Pancreas (tissue), 10 donors: ENCODE results near the gene TMEM108. TPM values are rescaled to one million over a fixed set of nuclear protein-coding genes. Genes with fewer than 3 reads are reported as not detected.

Source experiments
- ATAC-seq, 4 donors: fragments of 200-7000 bp; cut with Tn5 transposase; one replicate each; pipeline versions ENCODE4 v1.8.0 to v1.9.1; 2020; ENCODE audit warnings: mild to moderate bottlenecking in 4 of 4, moderate library complexity in 4 of 4
- DNase-seq, 6 donors: peaks; one replicate each; pipeline ENCODE4 v3.0.0-alpha.2; 2020
- FAIRE-seq: peaks from 2 replicates; lab custom pipeline; 2012; peaks lifted over from hg19 to GRCh38; lab: Jason Lieb, UNC
- H3K27ac ChIP-seq, 4 donors: fragments of 200-600 bp; sonication (generic); 1 replicate in 3 of 4; 2 replicates in 1 of 4; pipeline versions ENCODE4 v1.5.0 to v1.8.0; 2020
- H3K27me3 ChIP-seq, 4 donors: fragments of 200-600 bp; one replicate each; pipeline ENCODE4 v1.8.0; 2021
- H3K36me3 ChIP-seq, 3 donors: fragments of 200-600 bp; sonication (generic) in 1 of 3; one replicate each; pipeline versions ENCODE4 v1.5.0 to v1.8.0; 2020 to 2021
- H3K4me1 ChIP-seq, 3 donors: fragments of 200-600 bp; one replicate each; pipeline ENCODE4 v1.8.0; 2021
- H3K4me3 ChIP-seq, 4 donors: fragments of 200-600 bp; sonication (generic) in 2 of 4; one replicate each; pipeline versions ENCODE4 v1.5.0 to v1.8.0; 2020 to 2021
- H3K9me3 ChIP-seq, 4 donors: fragments of 200-600 bp; one replicate each; pipeline ENCODE4 v1.8.0; 2021
- CTCF ChIP-seq, 4 donors: fragments of 200-600 bp; sonication (generic) in 3 of 4; IDR thresholded peaks; one replicate each; pipeline versions ENCODE4 v1.5.0 to v1.8.0; 2021; ENCODE audit warnings: antibody characterized with exemption in 4 of 4
- WGBS, 2 donors: extraction: QIAGEN DNeasy Blood & Tissue Kit; methylation state at CpG; one replicate each; pipeline ENCODE4 v1.1.7; 2013; 5-methylcytosine and 5-hydroxymethylcytosine counted together
- intact Hi-C, 3 donors: fragments of 100-400 bp; cut with DNase I; formaldehyde crosslinking; loops; one replicate each; pipeline versions ENCODE4 v1.11.1 to v1.14.2; 2022
- polyA plus RNA-seq, 2 donors: library from polyadenylated mRNA; stranded (reverse); fragments of 200-250 nt; gene quantifications; one replicate each; pipeline ENCODE4 v1.2.3, GENCODE V29; 2013
- total RNA-seq, 6 donors: library from RNA; stranded (reverse); fragmentation: NEBNext Ultra II Directional in 4 of 6; extraction: Animal tissue kit (Norgen Biotek cat#: 25700) in 4 of 6; gene quantifications; one replicate each; pipeline versions ENCODE4 v1.2.1 to v1.2.4, GENCODE V29; 2021 to 2023
- donor health status: healthy with polysubstance abuse.
- donor health status: DM: no; HTN: no; CAD: no; lungs with moderate emphysema.
- donor health status: DM: no; HTN: no; CAD: no.
- donor health status: control.
- donor health status: control.
- donor health status: Bipolar disorder and iron deficiency.
- donor health status: DM: yes; HTN: yes; CAD: no.
- donor health status: DM: no; HTN: no; CAD: no.
- donor health status: DM: no; HTN: no; CAD: no.
- donor health status: DM: yes; HTN: yes; CAD: no.

TMEM108 gene
- total and polyA plus RNA-seq, 8 donors: 0.23 to 2.1 (median 0.52) TPM

- 82 to 84% methylated on average over 2 of the region's 2 CpGs for WGBS, 2 donors
- no peak for TF ChIP-seq CTCF (IDR thresholded peaks at IDR 0.05)
- Histone ChIP-seq H3K36me3 (no peaks in the 10 kb centered on the region), H3K4me3 (no peak overlapping the region), H3K9me3 (no peaks in the 10 kb centered on the region), H3K4me1 (no peaks in the 10 kb centered on the region), H3K27me3 (no peaks in the 10 kb centered on the region), H3K27ac (no peak overlapping the region)
- intact Hi-C loops: no loop called here
- ATAC-seq (no peak), DNase-seq (no peak), FAIRE-seq (no peak)
Observed at GRCh38 chr3:133191818-133192217, 153.6 kb downstream of the TMEM108 start.

DNA sequence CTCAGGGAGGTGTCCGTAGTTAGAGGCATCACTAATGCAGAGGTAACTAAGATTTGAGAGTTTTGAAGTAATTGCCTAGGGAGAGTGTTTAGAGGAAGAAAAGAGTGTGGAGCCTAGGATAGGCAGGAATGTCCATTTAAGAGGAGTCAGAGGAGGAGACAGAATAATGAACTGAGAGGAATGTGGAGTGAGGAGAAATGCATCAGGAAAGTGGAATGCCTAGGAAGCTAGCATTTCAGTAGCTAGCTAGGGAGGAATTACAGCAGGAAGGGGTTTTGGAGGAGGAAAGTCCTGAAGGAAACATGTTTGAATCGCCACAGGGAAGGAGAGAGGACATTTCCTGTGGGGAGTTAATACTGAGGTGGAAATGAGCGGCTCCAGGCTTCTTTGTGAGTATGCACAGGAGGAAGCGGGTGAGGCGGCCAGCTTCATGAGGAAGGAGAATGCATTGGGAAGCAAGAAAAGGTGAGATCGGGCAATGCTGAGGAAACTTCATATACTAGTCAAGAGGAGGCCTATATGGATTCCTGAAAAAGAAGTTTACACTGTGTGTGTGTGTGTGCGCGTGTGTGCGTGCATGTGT is 154.3 kb downstream of the TMEM108 start:
- Histone ChIP-seq H3K4me1 (no peaks in the 10 kb centered on the region), H3K36me3 (no peaks in the 10 kb centered on the region), H3K27me3 (no peaks in the 10 kb centered on the region), H3K9me3 (no peaks in the 10 kb centered on the region), H3K27ac (no peak overlapping the region), H3K4me3 (no peak overlapping the region)
- TF ChIP-seq CTCF (IDR thresholded peaks at IDR 0.05): no peak
- no peak for ATAC-seq
- 76 to 78% methylated on average over 9 of the region's 9 CpGs for WGBS, 2 donors
- no peak for FAIRE-seq
- no peak for DNase-seq
- intact Hi-C loops: no loop called here

DNA sequence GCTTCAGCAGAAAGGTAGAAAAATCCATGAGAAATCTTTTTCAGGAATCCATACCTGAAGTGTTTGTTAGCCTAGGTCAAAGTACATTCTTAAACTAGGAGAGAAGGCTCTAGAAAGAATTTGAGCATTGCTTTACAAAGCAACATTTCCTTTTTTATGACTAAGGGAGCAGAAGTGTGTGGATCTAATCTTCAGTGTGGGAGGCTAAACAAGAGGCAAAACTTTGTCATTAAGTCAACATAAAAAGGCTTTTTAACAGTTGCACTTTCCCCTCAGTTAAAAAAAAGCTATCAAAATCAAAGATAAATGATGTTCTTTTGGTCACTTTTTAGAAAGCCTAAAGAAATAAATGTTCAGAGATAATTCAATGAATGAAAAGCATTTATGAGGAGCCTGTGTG is 154.8 kb downstream of the TMEM108 start:
- no peak for DNase-seq
- intact Hi-C loops: no loop called here

DNA sequence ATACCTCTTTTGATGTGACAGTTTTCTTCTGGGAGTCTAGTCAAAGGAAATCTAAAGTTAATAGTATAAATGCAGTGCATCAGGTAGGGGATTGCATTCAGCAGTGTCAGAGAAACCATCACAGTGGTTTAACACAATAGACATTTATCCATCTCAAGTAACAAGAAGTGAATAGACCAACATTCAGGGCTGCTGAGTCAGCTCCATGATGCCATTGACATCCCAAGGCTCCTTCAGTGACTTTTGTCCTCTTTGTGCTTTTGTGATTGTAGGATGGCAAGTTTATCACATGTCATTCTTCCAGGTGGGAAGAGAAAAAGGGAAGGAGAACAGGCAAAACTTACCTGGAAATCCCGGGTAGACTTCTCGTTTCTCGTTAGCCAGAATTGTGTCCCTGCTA is 158.3 kb downstream of the TMEM108 start:
- TF ChIP-seq CTCF (IDR thresholded peaks at IDR 0.05): no peak
- Histone ChIP-seq H3K27ac (no peak overlapping the region), H3K4me1 (no peaks in the 10 kb centered on the region), H3K4me3 (no peak overlapping the region), H3K27me3 (no peaks in the 10 kb centered on the region), H3K36me3 (no peaks in the 10 kb centered on the region), H3K9me3 (no peaks in the 10 kb centered on the region)
- ATAC-seq (no peak), DNase-seq (no peak), FAIRE-seq (no peak)
- intact Hi-C loops: no loop called here
- 77 to 89% methylated on average over 3 of the region's 3 CpGs for WGBS, 2 donors

More for the DNA sequence above, 154.8 kb downstream of the TMEM108 start:
- H3K4me3 ChIP-seq: no peak overlapping the region
- no peaks in the 10 kb centered on the region for H3K4me1 ChIP-seq
- H3K9me3 ChIP-seq: no peaks in the 10 kb centered on the region
- ATAC-seq (no peak), FAIRE-seq (no peak)
- no peak for TF ChIP-seq CTCF (IDR thresholded peaks at IDR 0.05)
- H3K36me3 ChIP-seq: no peaks in the 10 kb centered on the region
- no peak overlapping the region for H3K27ac ChIP-seq
- no peaks in the 10 kb centered on the region for H3K27me3 ChIP-seq

DNA sequence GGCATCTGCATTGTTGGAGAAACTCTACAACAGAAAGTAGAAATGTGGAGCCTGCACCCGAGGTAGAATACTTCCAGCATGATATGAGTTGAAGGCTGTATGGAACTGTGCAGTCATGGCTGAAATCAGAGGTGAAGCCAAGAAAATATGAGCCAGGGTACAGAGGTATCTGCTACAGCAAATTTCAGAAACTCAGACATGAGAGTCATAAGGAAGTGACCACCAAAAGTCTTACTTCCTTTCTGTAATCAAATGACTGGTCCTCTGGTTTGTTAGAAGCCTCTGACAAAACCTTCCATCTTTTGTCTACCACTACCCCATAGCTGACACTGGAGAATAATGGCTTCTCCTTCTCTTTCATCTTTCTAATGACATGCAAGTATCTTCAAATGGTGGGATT is 159.4 kb downstream of the TMEM108 start:
- 61 to 66% methylated on average over 1 of the region's 1 CpG for WGBS, 2 donors
- no peak for ATAC-seq
- no peak for FAIRE-seq

More for the DNA sequence above, 159.4 kb downstream of the TMEM108 start:
- Histone ChIP-seq H3K4me1 (no peaks in the 10 kb centered on the region), H3K27me3 (no peaks in the 10 kb centered on the region), H3K36me3 (no peaks in the 10 kb centered on the region), H3K4me3 (no peak overlapping the region), H3K27ac (no peak overlapping the region), H3K9me3 (no peaks in the 10 kb centered on the region)
- no peak for DNase-seq
- no peak for TF ChIP-seq CTCF (IDR thresholded peaks at IDR 0.05)
- intact Hi-C loops: no loop called here
